Keratinocyte (primary cell): Measurements from ENCODE around the gene GNB3. TPM values are rescaled to one million over a fixed set of nuclear protein-coding genes. Genes with fewer than 3 reads are reported as not detected.

Experiments
- DNase-seq: peaks from one replicate; pipeline ENCODE4 v3.0.0-alpha.2; 2011; ENCODE audit warnings: low read depth, missing footprints, low spot score
- FAIRE-seq: peaks from 2 replicates; lab custom pipeline; 2011; peaks lifted over from hg19 to GRCh38; lab: Jason Lieb, UNC
- H2AFZ ChIP-seq: 2 replicates; pipeline ENCODE4 v1.6.0; 2012; ENCODE audit warnings: low read length, control low read depth, inconsistent platforms; ENCODE audit not compliant: control insufficient read depth
- H3K27ac ChIP-seq: 2 replicates; pipeline ENCODE4 v1.5.1; 2011; ENCODE audit warnings: low read length; ENCODE audit not compliant: control insufficient read depth, insufficient read depth
- H3K27me3 ChIP-seq: 3 replicates; pipeline ENCODE4 v1.6.0; 2011; ENCODE audit warnings: low read length; ENCODE audit not compliant: control insufficient read depth, insufficient read depth; ENCODE audit errors: extremely low read depth
- H3K36me3 ChIP-seq, 2 experiments: 2 replicates in 1 of 2; 3 replicates in 1 of 2; pipeline ENCODE4 v1.5.1; 2011; ENCODE audit warnings: low read length in 2 of 2, mild to moderate bottlenecking in 1 of 2; ENCODE audit not compliant: control insufficient read depth in 2 of 2, insufficient read depth in 2 of 2; ENCODE audit errors: extremely low read depth in 1 of 2
- H3K4me1 ChIP-seq: 3 replicates; pipeline ENCODE4 v1.5.1; 2011; ENCODE audit warnings: low read length; ENCODE audit not compliant: control insufficient read depth, insufficient read depth; ENCODE audit errors: extremely low read depth
- H3K4me2 ChIP-seq: 3 replicates; pipeline ENCODE4 v1.6.0; 2011; ENCODE audit warnings: low read depth, low read length; ENCODE audit not compliant: control insufficient read depth, insufficient read depth; ENCODE audit errors: extremely low read depth
- H3K4me3 ChIP-seq, 3 experiments: fragments of 200-600 bp in 1 of 3; sonication (generic) in 1 of 3; 2 replicates in 2 of 3; 3 replicates in 1 of 3; pipeline ENCODE4 v1.5.1; 2011 to 2016; ENCODE audit warnings: low read length in 3 of 3, mild to moderate bottlenecking in 3 of 3, control low read depth in 2 of 3, inconsistent platforms in 1 of 3, low read depth in 1 of 3, mixed read lengths in 1 of 3, mixed run types in 1 of 3, moderate library complexity in 1 of 3; ENCODE audit not compliant: control insufficient read depth in 2 of 3, insufficient read depth in 2 of 3; ENCODE audit errors: extremely low read depth in 1 of 3
- H3K79me2 ChIP-seq: 2 replicates; pipeline ENCODE4 v1.6.0; 2012; ENCODE audit warnings: low read length; ENCODE audit not compliant: control insufficient read depth, insufficient read depth
- H3K9ac ChIP-seq: 3 replicates; pipeline ENCODE4 v1.6.0; 2011; ENCODE audit warnings: low read length; ENCODE audit not compliant: control insufficient read depth, insufficient read depth; ENCODE audit errors: extremely low read depth
- H3K9me1 ChIP-seq: 3 replicates; pipeline ENCODE4 v1.6.0; 2011; ENCODE audit warnings: low read length; ENCODE audit not compliant: control insufficient read depth, insufficient read depth; ENCODE audit errors: extremely low read depth
- H3K9me3 ChIP-seq: 2 replicates; pipeline ENCODE4 v1.5.1; 2012; ENCODE audit warnings: low read depth, low read length; ENCODE audit not compliant: control insufficient read depth
- H4K20me1 ChIP-seq: 3 replicates; pipeline ENCODE4 v1.6.0; 2011; ENCODE audit warnings: low read length; ENCODE audit not compliant: control insufficient read depth, insufficient read depth; ENCODE audit errors: extremely low read depth
- CTCF ChIP-seq, 3 experiments: IDR thresholded peaks in 1 of 3; conservative IDR thresholded peaks in 1 of 3; optimal IDR thresholded peaks in 1 of 3; 2 replicates in 2 of 3; 3 replicates in 1 of 3; pipeline versions ENCODE3 to v1.5.1; 2011; ENCODE audit warnings: low read length in 3 of 3, mild to moderate bottlenecking in 3 of 3, moderate library complexity in 2 of 3, control low read depth in 1 of 3, inconsistent platforms in 1 of 3; ENCODE audit not compliant: insufficient read depth in 2 of 3; ENCODE audit errors: extremely low read depth in 1 of 3
- EZH2 ChIP-seq: IDR thresholded peaks from one replicate; pipeline ENCODE4 v1.6.1; 2012; ENCODE audit warnings: inconsistent platforms, mild to moderate bottlenecking, low read length, moderate library complexity
- dilution Hi-C: fragments of 300-500 bp; cut with MboI; formaldehyde crosslinking; loops from one replicate; pipeline ENCODE4 v1.7.0; 2020; ENCODE audit warnings: low sequenced_read_pairs; ENCODE audit not compliant: extremely low pct_ligation_motif_present
- polyA plus RNA-seq, 5 experiments: library from polyadenylated mRNA; depleted of rRNA in 3 of 5; stranded (reverse) in 3 of 5; stranded (forward) in 1 of 5; unstranded in 1 of 5; fragments of >200 nt; gene quantifications; 1 replicate in 1 of 5; 2 replicates in 3 of 5; 3 replicates in 1 of 5; pipeline versions ENCODE4 v1.2.1 to v1.2.3, GENCODE V29; 2011 to 2012; ENCODE audit warnings: missing spikeins in 2 of 5, low read depth in 1 of 5, low replicate concordance in 1 of 5

GNB3 gene
- polyA plus RNA-seq, 1 donor (not counting 4 experiments of a cell fraction or from before 2014, with no cell fraction given): 0.80 TPM

GRCh38 chr12:6845395-6845794 is 4.7 kb downstream of the GNB3 start:
- Histone ChIP-seq H3K79me2 (peaks cover 7% of the 10 kb centered on the region), H3K9me1 (no peaks in the 10 kb centered on the region), H3K9ac (no peak overlapping the region), H3K4me3 (no peak overlapping the region), H3K27ac (no peak overlapping the region), H4K20me1 (no peaks in the 10 kb centered on the region), H3K4me2 (no peak overlapping the region), H3K9me3 (no peaks in the 10 kb centered on the region), H3K27me3 (no peaks in the 10 kb centered on the region), H3K4me1 (peaks cover 5% of the 10 kb centered on the region), H2AFZ (no peak overlapping the region), H3K36me3 (peaks cover 5 to 27% of the 10 kb centered on the region in 2 experiments)
- dilution Hi-C loops: no loop called here
- TF ChIP-seq EZH2 (no peak), CTCF (optimal IDR thresholded peaks at IDR 0.05 in 1 of 3, IDR thresholded peaks at IDR 0.05 in 1 of 3, conservative IDR thresholded peaks at IDR 0.05 in 1 of 3; ENCODE audit: extremely low read depth in 1 of 3, insufficient read depth in 2 of 3, low read length in 3 of 3) (no peak)
- DNase-seq (no peak), FAIRE-seq (no peak)

- H3K4me1 ChIP-seq: peaks cover 11% of the 10 kb centered on the region
- peaks cover 13% of the 10 kb centered on the region for H3K79me2 ChIP-seq
- H3K4me2 ChIP-seq: no peak overlapping the region
- H3K27ac ChIP-seq: no peak overlapping the region
- H4K20me1 ChIP-seq: no peaks in the 10 kb centered on the region
- no peaks in the 10 kb centered on the region for H3K9me1 ChIP-seq
- H2AFZ ChIP-seq: no peak overlapping the region
- H3K36me3 ChIP-seq: peaks cover 5 to 27% of the 10 kb centered on the region in 2 experiments
- no peak overlapping the region for H3K9ac ChIP-seq
- H3K4me3 ChIP-seq: no peak overlapping the region
- no peak for TF ChIP-seq EZH2
- no peak for TF ChIP-seq CTCF (optimal IDR thresholded peaks at IDR 0.05 in 1 of 3, IDR thresholded peaks at IDR 0.05 in 1 of 3, conservative IDR thresholded peaks at IDR 0.05 in 1 of 3; ENCODE audit: extremely low read depth in 1 of 3, insufficient read depth in 2 of 3, low read length in 3 of 3)
- dilution Hi-C loops: no loop called here
- no peaks in the 10 kb centered on the region for H3K27me3 ChIP-seq
- H3K9me3 ChIP-seq: no peaks in the 10 kb centered on the region
- DNase-seq (no peak), FAIRE-seq (no peak)
Observed at GRCh38 chr12:6846316-6846869, 5.7 kb downstream of the GNB3 start.
